ENCODE measurements around the gene PDZD7. TPM values are rescaled to one million over a fixed set of nuclear protein-coding genes. Genes with fewer than 3 reads are reported as not detected.

Gene PDZD7
- total RNA-seq, 1 donor from 2014 or later, result 0.26 TPM

- DNase-seq (ENCODE audit: low read depth) (no peak), FAIRE-seq (no peak)
- TF ChIP-seq CTCF (IDR thresholded peaks at IDR 0.05; ENCODE audit: insufficient read depth, low read length, severe bottlenecking), result no peak
- Histone ChIP-seq H3K36me3 (ENCODE audit: control insufficient read depth, insufficient read depth, low read length) (no peaks in the 10 kb centered on the region), H3K27me3 (ENCODE audit: control insufficient read depth, insufficient read depth, low read length) (peaks cover 2% of the 10 kb centered on the region), H3K4me3 (ENCODE audit: low read depth, low read length) (no peak overlapping the region)
Observed at GRCh38 chr10:101063548-101064414, 32.9 kb upstream of the PDZD7 start.

GRCh38 chr10:101063050-101063525, 32.2 kb upstream of the PDZD7 start:
- no peaks in the 10 kb centered on the region for H3K36me3 ChIP-seq (ENCODE audit: control insufficient read depth, insufficient read depth, low read length)
- no peak for DNase-seq (ENCODE audit: low read depth)
- no peak overlapping the region for H3K4me3 ChIP-seq (ENCODE audit: low read depth, low read length)
- H3K27me3 ChIP-seq (ENCODE audit: control insufficient read depth, insufficient read depth, low read length), result peaks cover 2% of the 10 kb centered on the region
- TF ChIP-seq CTCF (IDR thresholded peaks at IDR 0.05; ENCODE audit: insufficient read depth, low read length, severe bottlenecking), result no peak
- no peak for FAIRE-seq

GRCh38 chr10:101062232-101063049, 31.5 kb upstream of the PDZD7 start:
- peak; percentile 60 for TF ChIP-seq CTCF (IDR thresholded peaks at IDR 0.05; ENCODE audit: insufficient read depth, low read length, severe bottlenecking)

GRCh38 chr10:101061624-101062231, 30.8 kb upstream of the PDZD7 start, which contains the start of gene KAZALD1:
KAZALD1 (plus strand) TSS chr10:101061989; CDS start chr10:101062593, 604 bp downstream.
- H3K27me3 ChIP-seq (ENCODE audit: control insufficient read depth, insufficient read depth, low read length), result peaks cover 2% of the 10 kb centered on the region
- FAIRE-seq (no peak), DNase-seq (ENCODE audit: low read depth) (no peak)
- H3K36me3 ChIP-seq (ENCODE audit: control insufficient read depth, insufficient read depth, low read length), result no peaks in the 10 kb centered on the region
- TF ChIP-seq CTCF (IDR thresholded peaks at IDR 0.05; ENCODE audit: insufficient read depth, low read length, severe bottlenecking), result no peak
- peak within 1 kb of the TSS; percentile 97 for H3K4me3 ChIP-seq (ENCODE audit: low read depth, low read length)

More at GRCh38 chr10:101062232-101063049, 31.5 kb upstream of the PDZD7 start:
- FAIRE-seq (no peak), DNase-seq (ENCODE audit: low read depth) (no peak)
- peak overlapping the region; percentile 11 for H3K4me3 ChIP-seq (ENCODE audit: low read depth, low read length)
- H3K27me3 ChIP-seq (ENCODE audit: control insufficient read depth, insufficient read depth, low read length), result peaks cover 2% of the 10 kb centered on the region
- no peaks in the 10 kb centered on the region for H3K36me3 ChIP-seq (ENCODE audit: control insufficient read depth, insufficient read depth, low read length)

- H3K4me3 ChIP-seq (ENCODE audit: low read depth, low read length), result peak overlapping the region; percentile 97
- H3K27me3 ChIP-seq (ENCODE audit: control insufficient read depth, insufficient read depth, low read length), result peaks cover 2% of the 10 kb centered on the region
- FAIRE-seq (no peak), DNase-seq (ENCODE audit: low read depth) (no peak)
- no peaks in the 10 kb centered on the region for H3K36me3 ChIP-seq (ENCODE audit: control insufficient read depth, insufficient read depth, low read length)
- TF ChIP-seq CTCF (IDR thresholded peaks at IDR 0.05; ENCODE audit: insufficient read depth, low read length, severe bottlenecking), result no peak
Observed at GRCh38 chr10:101060951-101061623, 30.2 kb upstream of the PDZD7 start.
